Measurements from ENCODE around the gene LCN9.
"Not testable (repeated sequence)": the region's sequence is repeated elsewhere in the genome, so short reads cannot be mapped to it uniquely, and the experiment has no call there.

Gene LCN9

GRCh38 chr9:135648494-135649410 is 14.4 kb upstream of the LCN9 start:
- no peak for DNase-seq

- no peak for DNase-seq
Observed at GRCh38 chr9:135649508-135649907, 13.6 kb upstream of the LCN9 start.

GRCh38 chr9:135650408-135650807 is 12.7 kb upstream of the LCN9 start:
- no peak for DNase-seq

- DNase-seq = no peak
Observed at GRCh38 chr9:135655317-135655716, 7.8 kb upstream of the LCN9 start.

- no peak for DNase-seq
Observed at GRCh38 chr9:135657416-135657815, 5.7 kb upstream of the LCN9 start.

GRCh38 chr9:135659252-135659651 is 3.9 kb upstream of the LCN9 start:
- DNase-seq = no peak

GRCh38 chr9:135660407-135660806 is 2.7 kb upstream of the LCN9 start:
- no peak for DNase-seq

GRCh38 chr9:135661816-135662560 is 1.1 kb upstream of the LCN9 start:
- no peak for DNase-seq

- DNase-seq = no peak
Observed at GRCh38 chr9:135663451-135663770, 302 bp downstream of the LCN9 start.

- no peak for DNase-seq
Observed at GRCh38 chr9:135663857-135664256, 748 bp downstream of the LCN9 start.

GRCh38 chr9:135664266-135664665 is 1.2 kb downstream of the LCN9 start:
- DNase-seq = no peak

- DNase-seq = no peak
Observed at GRCh38 chr9:135664801-135665794, 2.0 kb downstream of the LCN9 start.

GRCh38 chr9:135665795-135666189 is 2.7 kb downstream of the LCN9 start:
- DNase-seq = no peak

- DNase-seq = no peak
Observed at GRCh38 chr9:135666534-135667462, 3.7 kb downstream of the LCN9 start.

- DNase-seq = no peak
Observed at GRCh38 chr9:135667463-135668001, 4.4 kb downstream of the LCN9 start.

- DNase-seq = not testable (repeated sequence)
Observed at GRCh38 chr9:135669018-135669417, 5.9 kb downstream of the LCN9 start.

GRCh38 chr9:135669616-135670285 is 6.6 kb downstream of the LCN9 start:
- no peak for DNase-seq

GRCh38 chr9:135670721-135671590 is 7.8 kb downstream of the LCN9 start:
- no peak for DNase-seq

- no peak for DNase-seq
Observed at GRCh38 chr9:135671591-135672041, 8.5 kb downstream of the LCN9 start.

GRCh38 chr9:135672786-135673185 is 9.7 kb downstream of the LCN9 start:
- DNase-seq = not testable (repeated sequence)

All from NCI-H2171 (cell line).